HL-60 (cell line): ENCODE results near the gene SLC35B4.

Source experiments
- CTCF ChIP-seq: IDR thresholded peaks from one replicate; pipeline ENCODE4 v1.5.1; 2011; ENCODE audit warnings: low read length, control low read depth, inconsistent platforms; ENCODE audit not compliant: insufficient read depth
- REST ChIP-seq: IDR thresholded peaks from 2 replicates; pipeline ENCODE4 v1.6.1; 2012; ENCODE audit warnings: low read depth; ENCODE audit not compliant: insufficient replicate concordance

- TF ChIP-seq REST (no peak), CTCF (no peak)
Observed at GRCh38 chr7:134318443-134318842, 1.7 kb upstream of the SLC35B4 start.
